HG02884 (cell line): ENCODE data around the gene AFAP1.

ENCODE experiments used
- ATAC-seq: cut with Tn5 transposase; IDR thresholded peaks from one replicate; pipeline ENCODE4 v1.9.1; 2021; ENCODE audit warnings: mild to moderate bottlenecking, moderate library complexity; ENCODE audit not compliant: unreplicated experiment

AFAP1 gene

GRCh38 chr4:7968262-7968896 is 28.7 kb upstream of the AFAP1 start:
- no peak for ATAC-seq

GRCh38 chr4:7967501-7968261 is 28.0 kb upstream of the AFAP1 start:
- no peak for ATAC-seq

DNA sequence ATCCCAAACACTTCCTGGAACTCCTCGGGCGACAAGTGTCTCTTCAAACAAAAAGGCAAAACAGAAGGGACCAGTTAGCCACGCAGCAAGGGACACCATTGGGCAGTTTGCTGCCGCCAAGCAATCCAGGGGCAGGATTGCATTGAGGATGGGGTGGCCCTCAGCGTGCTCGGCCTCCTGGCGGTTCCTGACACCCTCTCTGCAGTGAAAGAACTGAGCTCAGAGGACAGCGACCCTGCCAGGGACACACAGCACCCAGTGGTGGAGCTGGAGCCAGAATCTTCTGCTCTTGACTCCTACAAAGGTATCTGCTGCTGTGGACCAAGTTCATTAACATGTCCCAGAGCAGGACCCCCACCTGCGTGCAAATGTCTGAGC is 27.4 kb upstream of the AFAP1 start:
- ATAC-seq, result no peak

- ATAC-seq, result no peak
These were observed 26.8 kb upstream of the AFAP1 start for GRCh38 chr4:7966281-7967062.

- ATAC-seq, result no peak
These were observed 25.4 kb upstream of the AFAP1 start for GRCh38 chr4:7964890-7965662.

GRCh38 chr4:7964459-7964858 is 24.8 kb upstream of the AFAP1 start:
- no peak for ATAC-seq

- no peak for ATAC-seq
These were observed 24.0 kb upstream of the AFAP1 start for GRCh38 chr4:7963691-7964090.

- no peak for ATAC-seq
These were observed 23.2 kb upstream of the AFAP1 start for GRCh38 chr4:7962609-7963508.

DNA sequence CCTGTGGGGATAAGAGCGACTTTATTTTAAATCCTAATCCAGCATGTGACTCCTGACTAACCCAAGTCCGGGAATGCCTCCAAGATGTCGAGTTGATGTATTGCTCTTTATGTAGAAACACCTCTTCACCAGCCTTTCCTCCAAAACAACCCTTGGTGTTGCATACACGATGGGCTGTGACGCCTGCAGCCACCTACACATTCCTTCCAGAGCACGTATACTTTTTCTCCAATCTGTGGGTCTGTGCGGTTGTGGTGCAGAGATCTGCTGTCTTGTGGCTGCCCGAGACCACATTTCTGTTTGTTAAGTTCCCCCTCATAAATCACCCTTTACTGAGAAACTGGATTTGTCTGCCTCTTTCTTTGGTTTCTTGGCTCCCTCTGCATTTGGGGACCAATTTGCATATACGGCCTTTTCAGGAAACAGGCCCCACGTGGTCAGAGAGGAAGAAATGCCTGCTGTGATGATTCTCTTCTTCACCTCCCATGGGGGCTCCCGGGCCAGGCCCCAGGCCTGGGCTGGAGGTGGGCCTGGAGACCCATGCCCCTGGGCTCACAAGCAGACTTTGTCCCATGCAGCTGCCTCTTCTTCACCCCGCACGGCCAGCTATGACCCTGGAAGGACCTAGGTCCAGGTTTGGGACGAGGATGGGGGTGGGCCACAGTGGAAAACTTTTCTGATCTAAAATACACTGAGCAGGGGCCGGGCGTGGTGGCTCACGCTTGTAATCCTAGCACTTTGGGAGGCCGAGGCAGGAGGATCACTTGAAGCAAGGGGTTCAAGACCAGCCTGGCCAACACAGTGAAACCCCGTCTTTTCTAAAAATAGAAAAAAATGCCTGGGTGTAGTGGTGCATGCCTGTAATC is 21.4 kb upstream of the AFAP1 start:
- ATAC-seq, result peak; percentile 79

DNA sequence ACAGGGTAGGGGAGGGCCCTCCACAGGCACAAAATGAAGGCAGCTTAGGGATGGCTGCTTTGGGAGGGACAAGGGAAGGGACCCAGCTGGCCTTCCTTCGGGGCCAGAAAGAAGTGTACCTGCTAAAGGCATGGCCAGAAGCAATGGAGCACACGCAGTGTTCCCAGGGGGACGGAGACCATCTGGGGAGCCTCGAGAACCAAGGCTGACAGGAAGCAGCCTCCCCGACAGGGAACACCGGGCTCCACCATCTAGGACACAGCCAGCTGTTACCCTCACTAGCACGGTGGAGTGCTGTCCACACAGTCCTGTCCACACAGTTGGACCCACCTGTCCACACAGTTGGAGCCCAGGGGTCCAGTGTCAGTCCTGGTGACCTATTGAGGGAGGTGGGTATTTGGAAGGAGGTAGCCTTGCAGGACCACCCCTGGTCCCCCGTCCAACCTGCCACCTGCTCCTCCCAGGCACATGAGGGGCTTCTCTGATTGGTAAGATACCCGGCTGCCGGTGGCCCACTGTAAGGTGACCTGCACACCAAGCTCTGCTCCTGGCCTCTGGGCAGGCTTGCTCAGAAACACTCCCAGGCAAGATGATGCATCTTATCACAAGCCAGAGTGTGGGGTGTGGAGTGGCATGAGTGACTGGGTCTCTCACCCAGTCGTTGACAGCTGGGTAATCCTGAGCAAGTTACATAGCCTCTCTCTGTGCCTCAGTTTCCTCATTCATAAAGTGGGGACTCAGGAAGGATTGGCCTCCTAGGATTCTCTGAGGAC is 20.5 kb upstream of the AFAP1 start:
- ATAC-seq, result no peak

- no peak for ATAC-seq
These were observed 19.4 kb upstream of the AFAP1 start for GRCh38 chr4:7959078-7959477.

GRCh38 chr4:7956934-7957656 is 17.4 kb upstream of the AFAP1 start:
- no peak for ATAC-seq

GRCh38 chr4:7956270-7956808 is 16.7 kb upstream of the AFAP1 start:
- no peak for ATAC-seq

- no peak for ATAC-seq
These were observed 15.7 kb upstream of the AFAP1 start for GRCh38 chr4:7955393-7955792.

GRCh38 chr4:7952615-7953014 is 13.0 kb upstream of the AFAP1 start:
- no peak for ATAC-seq

DNA sequence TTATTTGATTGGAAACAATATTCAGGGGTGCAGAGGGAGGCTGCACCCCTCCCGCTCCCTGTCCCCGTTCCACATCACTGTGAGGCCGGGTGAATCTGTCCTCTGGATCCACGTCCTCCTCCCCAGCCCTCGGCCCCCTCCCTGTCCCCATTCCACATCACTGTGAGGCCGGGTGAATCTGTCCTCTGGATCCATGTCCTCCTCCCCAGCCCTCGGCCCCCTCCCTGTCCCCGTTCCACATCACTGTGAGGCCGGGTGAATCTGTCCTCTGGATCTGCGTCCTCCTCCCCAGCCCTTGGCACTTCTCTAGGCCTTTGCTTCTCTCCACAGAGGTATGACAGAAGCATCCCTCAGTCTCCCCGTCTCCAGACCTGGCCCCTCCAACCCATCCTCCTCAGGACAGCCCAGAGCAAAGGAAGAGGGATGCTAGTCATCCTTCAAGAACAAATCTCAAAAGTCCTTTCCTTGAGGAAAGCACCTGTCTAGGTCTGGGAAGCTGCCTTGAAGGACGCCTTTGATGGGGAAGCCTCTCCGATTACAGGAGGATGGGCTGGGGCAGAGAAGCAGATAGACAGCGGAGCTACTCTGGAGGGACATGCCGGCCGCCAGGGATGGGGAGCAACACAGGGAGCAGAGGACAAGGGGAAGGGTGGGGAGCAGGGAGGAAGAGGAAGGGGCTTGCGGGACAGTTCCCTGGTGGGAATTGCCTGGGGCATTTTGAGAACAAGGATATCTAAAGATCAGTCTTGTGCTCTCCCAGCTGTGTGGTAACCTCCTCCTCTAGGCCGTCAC is 10.8 kb upstream of the AFAP1 start:
- ATAC-seq, result no peak

- no peak for ATAC-seq
These were observed 10.1 kb upstream of the AFAP1 start for GRCh38 chr4:7949759-7950158.
